Kidney (tissue), 14 donors: ENCODE results near the gene ESRP2. TPM values are rescaled to one million over a fixed set of nuclear protein-coding genes. Genes with fewer than 3 reads are reported as not detected.
A peak's percentile ranks its signal among the peaks of the same experiment; 100 is the strongest.

Experiments
- DNase-seq, 5 donors: peaks; one replicate each; pipeline ENCODE4 v3.0.0-alpha.2; 2013 to 2020
- FAIRE-seq: peaks from 2 replicates; lab custom pipeline; 2012; peaks lifted over from hg19 to GRCh38; lab: Jason Lieb, UNC
- H3K27ac ChIP-seq, 2 donors: one replicate each; pipeline ENCODE4 v1.7.0; 2013; ENCODE audit warnings: low read depth in 2 of 2, low read length in 2 of 2, inconsistent platforms in 1 of 2
- H3K27me3 ChIP-seq: one replicate; pipeline ENCODE4 v1.7.1; 2013; ENCODE audit warnings: low read length, inconsistent platforms; ENCODE audit not compliant: control insufficient read depth, insufficient read depth
- H3K36me3 ChIP-seq, 3 donors: one replicate each; pipeline versions ENCODE4 v1.7.0 to v1.7.1; 2013; ENCODE audit warnings: low read length in 3 of 3, control low read depth in 1 of 3, inconsistent platforms in 1 of 3; ENCODE audit not compliant: insufficient read depth in 3 of 3, control insufficient read depth in 2 of 3
- H3K4me1 ChIP-seq, 3 donors: one replicate each; pipeline versions ENCODE4 v1.7.0 to v1.7.1; 2013; ENCODE audit warnings: low read length in 3 of 3, inconsistent platforms in 1 of 3, low read depth in 1 of 3; ENCODE audit not compliant: control insufficient read depth in 2 of 3, insufficient read depth in 2 of 3
- H3K4me3 ChIP-seq, 3 donors: one replicate each; pipeline versions ENCODE4 v1.7.0 to v1.8.1; 2013; ENCODE audit warnings: low read length in 3 of 3, control low read depth in 1 of 3, inconsistent platforms in 1 of 3
- H3K9ac ChIP-seq, 3 donors: one replicate each; pipeline versions ENCODE4 v1.7.0 to v1.7.1; 2013; ENCODE audit warnings: low read length in 3 of 3, control low read depth in 1 of 3, inconsistent platforms in 1 of 3
- H3K9me3 ChIP-seq, 3 donors: one replicate each; pipeline versions ENCODE4 v1.7.0 to v1.7.1; 2013; ENCODE audit warnings: low read length in 3 of 3, control low read depth in 1 of 3, inconsistent platforms in 1 of 3; ENCODE audit not compliant: control insufficient read depth in 2 of 3, insufficient read depth in 1 of 3
- CTCF ChIP-seq: IDR thresholded peaks from 3 replicates; pipeline ENCODE4 v1.5.1; 2012; ENCODE audit warnings: mild to moderate bottlenecking, moderate library complexity, borderline replicate concordance; ENCODE audit not compliant: insufficient read depth; ENCODE audit errors: extremely low read depth
- intact Hi-C: fragments of 100-400 bp; cut with DNase I; formaldehyde crosslinking; loops from one replicate; pipeline ENCODE4 v1.11.1; 2022
- polyA plus RNA-seq: library from polyadenylated mRNA; stranded (reverse); fragments of 350-450 nt; fragmentation: Illumina TruSeq; extraction: RNeasy Lipid Tissue Mini Kit (QIAGEN cat#74804); gene quantifications from one replicate; pipeline ENCODE4 v1.2.3, GENCODE V29; 2014; ENCODE audit warnings: low read depth, low replicate concordance; ENCODE audit not compliant: insufficient read depth
- total RNA-seq: library from RNA; stranded (reverse); fragmentation: NEBNext Ultra II Directional; extraction: Animal tissue kit (Norgen Biotek cat#: 25700); gene quantifications from one replicate; pipeline ENCODE4 v1.2.1, GENCODE V29; 2021
- donor health status: control.
- donor health status: control.
- donor health status: control.
- donor health status: control.
- donor health status: control.
- donor health status: DM: yes; HTN: yes; CAD: no.
- donor health status: Normal renal cell carcinoma (clear cell type).

ESRP2 gene
- total and polyA plus RNA-seq, 2 donors from 2014 or later: 19.1 to 32.9 TPM

DNA sequence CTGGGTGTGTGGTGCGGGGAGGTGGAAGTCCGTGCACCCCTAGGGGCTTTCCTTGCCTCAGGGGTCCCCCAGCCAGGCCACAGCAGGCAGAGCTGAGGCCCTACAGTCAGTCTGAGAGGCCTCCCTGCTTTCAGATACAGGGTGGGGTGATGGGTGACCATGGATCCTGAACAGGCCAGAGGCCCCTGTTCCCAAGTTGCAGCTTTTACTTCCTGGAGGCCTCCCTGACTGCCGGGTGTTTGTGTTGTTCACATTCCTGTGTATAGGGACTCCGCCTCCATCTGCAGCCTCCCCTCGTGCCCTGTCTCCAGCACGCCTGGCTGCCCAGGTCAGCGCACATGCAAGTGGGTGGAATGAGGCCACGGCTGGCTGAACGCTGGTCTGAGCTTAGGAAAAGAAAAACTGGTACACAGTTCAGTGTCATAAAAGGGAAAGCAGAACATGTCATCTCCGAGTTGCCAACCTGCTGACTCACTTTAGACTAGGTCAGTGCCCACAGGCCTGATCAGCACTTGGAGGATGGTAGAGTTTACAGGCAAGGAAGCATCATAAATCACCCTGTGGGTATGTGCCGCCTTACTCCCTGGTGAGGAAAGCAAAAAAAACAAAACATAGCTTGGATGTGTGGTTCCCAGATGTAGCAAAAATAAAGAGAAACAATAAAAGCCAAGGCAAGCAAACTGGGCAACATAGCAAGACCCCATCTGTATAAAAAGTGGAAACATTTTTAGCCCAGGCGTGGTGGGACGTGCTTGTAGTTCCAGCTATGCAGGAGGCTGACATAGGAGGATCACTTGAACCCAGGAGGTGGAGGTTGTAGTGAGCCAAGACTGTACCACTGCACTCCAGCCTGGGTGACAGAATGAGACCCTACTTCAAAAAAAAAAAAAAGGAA, 22.2 kb upstream of the ESRP2 start:
- Histone ChIP-seq H3K27ac (peak overlapping the region; percentile 90 to 93), H3K4me1 (peaks cover 5 to 31% (median 28%) of the 10 kb centered on the region in 3 donors), H3K9me3 (no peaks in the 10 kb centered on the region), H3K9ac (peak overlapping the region in 2 of 3 donors; percentile 55 to 57), H3K27me3 (no peaks in the 10 kb centered on the region), H3K36me3 (peaks cover 0 to 32% (median 16%) of the 10 kb centered on the region in 3 donors), H3K4me3 (peak overlapping the region in 2 of 3 donors; percentile 10 to 13)
- TF ChIP-seq CTCF: no peak
- DNase-seq (peak; percentile 94 to 96 (median 96)), FAIRE-seq (peak; percentile 60)
- intact Hi-C loops: no loop called here

GRCh38 chr16:68257251-68257905, 21.5 kb upstream of the ESRP2 start:
- intact Hi-C loops: no loop called here
- H3K9ac ChIP-seq: peak overlapping the region in 2 of 3 donors; percentile 55 to 57

DNA sequence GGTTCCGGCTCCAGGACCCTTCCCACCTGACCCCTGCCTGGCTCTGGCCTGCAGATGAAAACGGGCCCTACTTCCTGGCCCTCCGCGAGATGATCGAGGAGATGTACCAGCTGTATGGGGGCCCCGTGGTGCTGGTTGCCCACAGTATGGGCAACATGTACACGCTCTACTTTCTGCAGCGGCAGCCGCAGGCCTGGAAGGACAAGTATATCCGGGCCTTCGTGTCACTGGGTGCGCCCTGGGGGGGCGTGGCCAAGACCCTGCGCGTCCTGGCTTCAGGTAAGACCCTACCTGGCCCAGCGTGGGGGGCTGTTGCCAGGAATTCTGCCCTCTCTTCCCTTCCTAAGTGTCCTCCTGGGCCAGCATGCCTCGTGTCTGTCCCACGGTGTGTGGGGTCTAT, 19.8 kb upstream of the ESRP2 start:
- peaks cover 0 to 35% (median 25%) of the 10 kb centered on the region in 3 donors for H3K36me3 ChIP-seq
- intact Hi-C loops: no loop called here
- H3K4me1 ChIP-seq: peaks cover 5 to 41% (median 31%) of the 10 kb centered on the region in 3 donors
- H3K9me3 ChIP-seq: no peaks in the 10 kb centered on the region
- FAIRE-seq (no peak), DNase-seq (no peak)
- H3K4me3 ChIP-seq: no peak overlapping the region
- no peak overlapping the region for H3K9ac ChIP-seq
- H3K27me3 ChIP-seq: no peaks in the 10 kb centered on the region
- no peak overlapping the region for H3K27ac ChIP-seq
- TF ChIP-seq CTCF: no peak

More at GRCh38 chr16:68257251-68257905, 21.5 kb upstream of the ESRP2 start:
- no peak overlapping the region for H3K4me3 ChIP-seq
- no peaks in the 10 kb centered on the region for H3K9me3 ChIP-seq
- H3K27me3 ChIP-seq: no peaks in the 10 kb centered on the region
- H3K4me1 ChIP-seq: peaks cover 5 to 36% (median 31%) of the 10 kb centered on the region in 3 donors
- FAIRE-seq (no peak), DNase-seq (peak in 4 of 5 donors; percentile 43 to 68 (median 55))
- TF ChIP-seq CTCF: no peak
- H3K36me3 ChIP-seq: peaks cover 0 to 35% (median 21%) of the 10 kb centered on the region in 3 donors
- peak overlapping the region; percentile 90 to 93 for H3K27ac ChIP-seq
